CD4-positive, alpha-beta T cell treated with Interferon gamma for 1 hour (primary cell): ENCODE results near the gene NFIB.

Source experiments
- DNase-seq: peaks from one replicate; pipeline ENCODE4 v3.0.0-alpha.2; 2020

Gene NFIB

DNA sequence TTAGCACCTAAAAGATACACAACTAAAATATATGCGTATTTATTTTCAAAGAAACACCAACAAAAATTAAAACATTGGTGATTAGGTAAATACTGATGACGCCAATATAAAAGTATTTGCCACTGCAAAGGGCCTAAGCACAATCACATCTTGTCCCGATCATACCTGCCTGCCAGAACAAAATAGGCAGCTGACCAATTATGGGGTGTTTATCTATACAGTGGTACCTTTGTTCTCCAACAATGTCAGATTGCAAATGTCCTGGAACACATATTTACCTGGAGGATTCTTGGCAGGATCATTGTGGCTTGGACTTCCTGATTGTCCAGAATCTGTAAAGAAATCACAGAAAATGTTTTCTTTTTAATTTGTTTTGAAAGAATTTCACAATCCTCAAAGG lies 134.5 kb downstream of the NFIB start:
- DNase-seq: no peak

DNA sequence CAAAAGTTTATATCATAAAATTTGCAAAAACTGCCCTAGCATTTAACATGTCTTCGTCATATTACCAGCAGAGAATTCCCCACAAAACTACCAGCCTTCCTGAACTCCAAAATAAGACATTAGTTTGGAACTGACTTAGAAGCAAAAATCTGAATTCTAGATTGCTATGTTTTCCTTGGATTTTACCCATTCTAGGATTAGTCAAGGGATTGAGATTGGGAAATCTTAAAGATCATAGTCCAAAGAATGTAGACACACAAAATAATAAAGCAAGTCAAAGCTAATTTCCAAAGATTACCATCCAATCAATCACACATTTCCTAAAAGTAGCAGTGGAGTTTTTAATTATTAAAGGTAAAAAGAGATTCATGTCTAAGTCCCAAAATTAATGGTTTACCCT lies 138.2 kb downstream of the NFIB start:
- DNase-seq: no peak

DNA sequence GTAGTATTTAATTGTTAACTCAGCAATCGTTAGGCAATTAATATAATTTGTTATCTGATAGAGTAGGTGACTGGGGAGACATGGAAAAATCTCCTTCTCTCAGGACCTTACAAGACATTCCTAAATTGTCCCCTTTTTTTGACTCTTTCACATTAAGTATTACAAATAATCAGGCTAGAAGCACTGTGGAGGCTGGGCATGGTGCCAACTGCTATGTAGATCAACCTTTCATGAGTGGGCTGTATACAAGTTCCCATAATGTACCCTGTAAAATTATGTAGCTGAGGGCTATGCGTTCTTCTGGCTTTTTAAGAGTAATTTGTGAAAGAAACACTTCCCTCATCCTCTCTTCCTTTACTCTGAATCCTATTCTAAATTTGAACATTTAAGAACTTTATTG lies 140.2 kb downstream of the NFIB start:
- DNase-seq: no peak

DNA sequence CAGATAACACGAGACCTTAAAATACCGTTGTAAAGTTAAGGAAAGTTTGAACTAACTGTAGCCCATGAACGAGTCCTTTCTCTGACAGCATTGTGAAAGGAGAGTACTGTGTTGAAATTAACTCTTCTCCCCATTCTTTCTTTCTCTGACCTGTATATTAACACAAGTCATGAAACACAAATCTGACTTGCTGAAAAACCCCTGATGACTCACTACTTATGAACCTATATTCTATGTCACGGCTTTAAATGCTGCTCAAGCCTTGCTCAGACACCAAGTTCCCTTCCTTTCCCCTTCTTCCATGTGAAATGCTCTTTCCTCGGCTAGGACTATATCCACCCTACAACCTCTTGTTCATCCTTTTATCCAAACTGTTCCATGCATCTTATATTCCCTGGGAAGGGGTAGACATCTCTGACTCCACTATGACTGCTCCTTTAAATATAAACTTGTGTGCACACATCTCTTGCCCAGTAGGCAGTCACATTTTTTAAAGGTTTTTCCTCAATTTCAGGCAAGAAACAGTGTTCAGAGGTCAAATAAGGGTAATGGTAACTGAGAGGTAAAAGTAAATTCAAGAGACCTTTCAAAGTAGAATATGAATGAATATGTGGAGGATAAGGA lies 142.9 kb downstream of the NFIB start:
- no peak for DNase-seq

DNA sequence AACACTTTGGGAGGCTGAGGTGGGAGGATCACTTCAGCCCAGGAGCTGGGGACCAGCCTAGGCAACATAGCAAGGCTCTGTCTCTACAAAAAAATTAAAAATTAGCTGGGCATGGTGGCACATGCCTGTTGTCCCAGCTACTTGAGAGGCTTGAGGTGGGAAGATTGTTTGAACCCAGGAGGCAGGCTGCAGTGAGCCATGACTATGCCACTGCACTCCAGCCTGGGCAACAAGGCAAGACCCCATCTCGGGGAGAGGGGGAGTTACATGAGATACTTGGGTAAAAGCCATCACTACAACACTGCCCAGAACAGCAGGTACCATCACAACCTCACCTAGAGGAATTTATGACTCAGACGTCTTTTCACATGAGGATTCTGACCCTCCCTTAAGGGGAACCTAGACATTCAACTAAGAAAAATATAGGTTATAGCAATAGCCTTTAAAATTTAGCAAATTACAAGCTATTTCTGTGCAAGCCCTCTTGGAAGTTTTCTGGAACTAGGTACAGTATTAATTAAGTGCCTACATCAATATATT lies 143.5 kb downstream of the NFIB start:
- DNase-seq: no peak

DNA sequence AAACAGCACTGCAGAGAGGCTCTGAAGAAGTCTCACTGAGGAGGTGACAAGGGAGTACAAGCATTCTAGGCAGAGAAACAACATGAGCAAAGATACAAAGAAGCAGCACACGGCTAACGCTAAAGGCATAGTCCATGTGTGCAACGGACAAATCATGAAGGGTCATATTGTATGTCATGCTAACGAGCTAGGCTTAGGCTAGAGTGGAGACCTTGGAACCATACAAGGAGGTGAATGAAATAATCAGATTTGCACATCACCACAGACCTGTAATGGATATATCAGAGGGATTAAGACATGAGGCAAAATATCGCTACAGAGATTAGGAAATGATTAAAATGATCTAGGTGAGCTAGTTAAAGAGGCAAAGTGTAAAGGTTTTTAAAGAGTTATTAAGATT lies 145.6 kb downstream of the NFIB start:
- no peak for DNase-seq

DNA sequence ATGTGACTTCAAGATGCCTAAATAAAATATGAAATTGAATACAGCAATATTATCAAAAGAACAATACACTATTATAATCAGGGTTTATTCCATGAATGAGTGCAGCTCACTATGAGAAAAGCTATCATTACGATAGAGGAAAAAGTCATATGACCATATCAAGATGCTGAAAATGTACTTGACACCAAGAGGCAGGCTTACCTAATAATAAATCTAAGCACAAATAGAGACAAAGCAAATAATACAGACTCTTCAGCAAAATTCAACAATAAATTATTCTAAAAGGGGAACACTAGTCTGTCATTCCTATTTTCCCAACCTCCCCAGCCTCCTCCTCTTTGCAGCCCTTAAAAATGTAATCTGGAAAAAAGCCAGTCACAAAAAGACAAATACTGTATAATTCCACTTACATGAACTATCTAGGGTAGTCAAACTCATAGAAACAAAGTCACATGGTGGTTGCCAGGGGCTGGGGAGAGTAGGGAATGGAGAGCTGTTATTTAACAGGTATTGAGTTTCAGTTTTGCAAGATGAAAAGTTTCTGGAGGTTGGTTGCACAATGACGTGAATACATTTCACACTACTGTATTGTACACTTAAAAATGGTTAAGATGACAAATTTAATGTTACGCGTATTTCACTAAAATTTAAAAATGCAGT lies 148.4 kb downstream of the NFIB start:
- DNase-seq: no peak

DNA sequence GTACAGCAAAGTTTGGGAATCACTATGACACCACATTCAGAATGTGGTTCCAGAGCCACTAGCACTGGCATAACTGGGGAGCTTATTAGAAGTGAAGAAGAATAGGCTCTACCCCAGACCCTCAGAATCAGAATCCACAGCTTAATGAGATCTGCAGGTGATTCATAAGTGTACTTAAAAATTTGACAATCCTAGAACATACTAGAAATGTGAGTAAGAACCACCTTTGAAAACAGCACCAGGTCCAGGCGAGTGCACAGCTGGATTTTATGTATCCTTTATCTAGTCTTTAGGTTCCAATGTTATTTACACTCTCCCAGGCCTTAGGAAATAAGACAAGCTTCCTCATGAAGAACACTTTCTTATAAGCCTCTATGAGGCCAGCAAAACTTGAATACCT lies 149.0 kb downstream of the NFIB start:
- no peak for DNase-seq

DNA sequence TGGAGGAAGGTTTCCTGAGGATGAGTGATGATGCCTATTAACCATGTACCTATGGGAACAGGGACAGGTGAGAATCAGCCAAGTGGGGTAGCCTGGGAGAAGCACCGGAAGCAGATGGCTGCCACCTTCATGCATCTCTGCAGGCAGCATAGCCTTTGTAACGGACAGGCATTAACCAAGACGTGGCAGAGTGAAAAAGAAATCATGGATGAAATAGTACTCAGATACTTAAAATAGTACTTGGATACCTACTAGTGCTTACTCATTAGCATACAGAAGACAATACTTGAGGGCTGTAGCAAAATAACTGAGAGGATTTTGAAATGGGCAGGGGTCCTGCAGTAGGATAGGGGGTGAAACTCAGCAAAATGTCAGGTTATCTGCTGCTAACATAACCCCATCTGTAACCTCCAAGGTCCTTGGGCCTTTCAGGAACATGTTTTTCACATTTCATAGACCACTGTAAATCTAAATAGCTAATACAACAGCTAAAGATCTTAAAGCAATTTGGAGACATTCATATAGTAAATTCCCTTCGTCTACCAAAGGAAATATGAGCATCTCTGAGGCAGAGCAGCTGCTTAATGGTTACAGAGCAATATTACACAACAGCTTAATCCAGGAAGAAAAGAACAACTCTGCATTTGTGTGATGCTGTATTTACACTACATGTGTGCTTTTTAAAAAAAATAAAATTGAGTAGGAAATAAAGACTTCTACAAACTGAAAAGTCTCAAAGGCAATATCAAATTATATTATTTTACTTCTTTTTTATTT lies 154.3 kb downstream of the NFIB start:
- no peak for DNase-seq

DNA sequence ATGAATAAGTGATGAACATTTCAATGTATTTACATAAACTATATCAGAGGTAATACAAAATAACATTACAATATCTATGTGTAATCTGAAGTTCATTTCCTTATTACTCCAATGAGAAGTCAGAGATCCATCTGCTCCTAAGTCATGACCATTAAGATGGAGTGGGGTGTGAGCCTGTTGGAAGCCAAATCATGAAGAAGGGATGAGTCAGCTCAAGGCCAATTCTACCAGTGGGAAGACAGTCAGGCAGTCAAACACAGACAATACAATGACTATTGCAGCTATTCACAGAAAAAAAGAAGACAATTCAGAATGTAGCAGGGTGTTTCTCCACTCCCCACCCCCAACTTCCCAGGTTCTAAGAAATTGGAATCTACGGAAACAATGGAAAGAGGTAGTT lies 155.0 kb downstream of the NFIB start:
- DNase-seq: no peak

DNA sequence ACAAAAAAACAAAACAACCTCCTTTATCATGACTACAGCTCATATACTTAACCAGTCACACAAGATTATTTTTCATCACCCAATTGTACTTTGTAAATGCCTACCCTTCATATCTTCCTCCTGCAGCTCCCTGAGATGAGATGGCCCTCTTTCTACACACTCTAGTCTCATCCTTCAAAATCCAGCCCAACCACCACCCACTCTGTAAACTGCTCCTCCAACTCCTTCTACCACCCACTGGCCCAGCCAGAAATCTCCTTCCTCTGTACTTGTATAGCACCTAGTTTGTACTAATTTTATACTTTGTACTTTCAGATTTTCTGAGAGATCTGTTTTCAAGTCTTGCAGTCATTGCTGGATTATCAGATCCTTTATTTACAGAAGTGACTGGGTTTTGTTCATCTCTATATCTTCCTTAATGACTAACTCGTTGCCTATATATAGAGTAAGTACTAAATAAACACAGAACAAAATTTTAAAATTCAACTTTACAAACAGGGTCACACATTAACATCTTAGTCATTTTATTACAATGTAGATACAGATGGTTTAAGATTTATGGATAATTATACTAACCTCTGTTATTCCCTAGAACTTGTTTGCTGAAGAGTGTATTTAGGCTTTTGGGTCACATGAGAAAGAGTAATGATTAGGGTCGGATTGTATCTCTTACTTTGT lies 155.7 kb downstream of the NFIB start:
- no peak for DNase-seq

DNA sequence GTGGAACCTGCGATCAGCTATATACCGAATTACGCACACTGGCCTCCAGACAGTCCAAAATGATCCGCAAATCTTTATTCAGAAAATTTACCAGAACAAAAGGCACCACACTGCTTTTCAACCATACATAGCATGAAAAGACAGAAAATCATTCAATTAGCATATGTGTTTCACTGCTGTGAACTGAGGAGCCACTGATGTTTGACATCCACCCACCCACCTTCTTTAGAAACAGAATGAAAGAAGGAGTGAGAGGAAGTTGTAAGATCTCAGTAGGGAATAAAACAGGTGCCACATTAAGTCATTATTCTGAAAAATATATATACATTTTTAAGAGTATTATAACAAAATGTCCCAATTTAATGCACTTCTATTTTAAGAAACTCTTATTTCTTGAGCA lies 156.8 kb downstream of the NFIB start:
- DNase-seq: no peak

DNA sequence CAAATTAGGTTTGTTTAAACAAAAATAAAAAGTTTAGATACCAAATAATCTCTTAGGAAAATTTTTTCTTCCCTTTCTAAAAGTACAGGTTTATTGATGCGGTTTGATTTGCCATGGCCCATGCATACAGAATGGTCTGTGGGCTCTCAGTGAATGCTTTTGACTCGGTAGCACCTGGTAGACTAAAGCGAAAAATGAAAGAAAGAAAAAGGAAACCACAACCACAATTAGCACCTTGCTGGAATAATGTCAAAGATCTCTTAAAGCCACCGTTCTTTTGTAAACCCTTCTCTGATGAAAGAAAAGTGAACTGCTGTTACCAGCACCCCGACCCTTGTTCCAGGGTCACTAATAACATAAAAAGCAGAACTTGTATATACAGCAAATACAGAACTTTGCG lies 157.9 kb downstream of the NFIB start:
- no peak for DNase-seq

DNA sequence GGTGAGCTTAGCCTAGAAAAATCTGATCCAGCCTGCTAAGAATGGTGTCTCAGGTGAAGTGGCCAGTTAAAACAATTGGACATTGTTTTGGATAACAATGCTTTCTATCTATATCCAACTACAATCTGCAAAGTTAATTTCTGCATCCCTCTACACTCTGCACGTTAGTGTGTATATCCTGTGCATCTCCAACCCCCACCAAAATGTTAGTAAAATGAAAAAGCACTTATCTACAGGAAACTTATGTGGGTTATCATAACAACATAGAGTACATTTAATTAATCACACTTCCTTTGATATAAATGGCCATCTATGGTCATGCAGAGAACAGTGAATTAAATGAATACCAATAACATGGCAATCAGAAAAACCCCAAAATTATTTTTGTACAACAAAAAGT lies 158.7 kb downstream of the NFIB start:
- DNase-seq: no peak

DNA sequence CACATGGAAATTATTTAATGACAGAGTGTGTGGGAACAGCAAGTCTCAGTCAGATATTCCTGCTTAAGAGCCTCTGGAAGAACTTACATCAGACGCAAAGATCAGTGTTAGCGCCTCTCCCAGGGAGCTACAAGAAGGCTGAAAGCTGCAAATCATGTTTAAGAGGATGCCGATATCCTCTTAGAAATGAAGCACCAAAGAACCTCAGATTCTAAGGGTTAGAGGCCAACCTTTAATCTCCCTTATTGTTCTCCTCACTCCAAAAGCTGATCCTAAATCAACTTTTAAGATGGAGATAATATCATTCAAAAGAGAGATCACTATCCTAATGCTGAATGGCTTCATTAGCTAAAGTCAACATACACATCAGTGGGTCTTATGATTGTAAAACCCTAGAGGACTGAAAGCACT lies 160.6 kb downstream of the NFIB start:
- no peak for DNase-seq

DNA sequence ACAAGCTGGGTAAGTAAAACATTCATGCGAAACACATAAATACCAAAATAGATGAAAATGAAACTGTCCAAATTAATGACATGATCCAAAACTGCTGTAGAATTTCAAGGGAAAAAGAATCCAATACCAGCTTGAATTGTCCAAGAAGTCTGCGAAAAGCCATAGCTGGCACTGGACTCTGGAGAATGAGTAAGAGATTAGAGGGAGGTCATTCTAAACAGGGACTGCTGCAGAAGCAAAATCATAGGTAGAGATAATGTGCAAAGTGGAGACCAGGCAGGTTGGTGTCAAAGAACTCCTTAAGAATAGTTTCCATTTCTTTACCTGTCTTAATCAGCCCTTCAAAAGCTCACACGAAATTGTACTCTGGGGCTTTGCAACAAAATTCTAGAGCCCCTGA lies 162.5 kb downstream of the NFIB start:
- no peak for DNase-seq

DNA sequence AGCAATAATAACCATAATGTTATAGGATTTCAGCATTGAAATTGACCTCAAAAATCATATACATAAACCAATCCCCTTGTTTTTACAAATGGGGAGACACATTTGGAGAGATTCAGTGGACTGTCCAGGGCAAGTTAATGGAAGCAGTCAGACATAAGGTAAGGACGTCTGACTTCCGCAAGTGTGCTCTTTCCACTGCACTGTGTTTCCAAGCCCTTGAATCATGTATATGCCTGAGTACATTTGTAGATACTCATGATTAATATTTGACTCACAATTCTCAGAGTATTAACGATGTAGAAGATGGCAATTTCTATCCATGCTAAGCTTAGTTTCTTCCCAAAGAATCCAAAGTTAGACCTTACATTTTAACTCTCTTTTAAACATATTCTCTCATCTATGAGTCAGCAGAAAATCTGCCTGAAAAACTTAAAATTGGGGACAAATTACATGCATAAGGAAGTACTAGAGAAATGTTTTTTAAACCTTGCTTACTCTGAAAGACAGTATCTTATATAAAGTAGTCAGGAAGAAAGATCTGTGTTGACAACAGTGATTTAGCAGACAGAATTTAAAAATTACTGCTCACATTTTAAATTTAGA lies 165.3 kb downstream of the NFIB start:
- no peak for DNase-seq

DNA sequence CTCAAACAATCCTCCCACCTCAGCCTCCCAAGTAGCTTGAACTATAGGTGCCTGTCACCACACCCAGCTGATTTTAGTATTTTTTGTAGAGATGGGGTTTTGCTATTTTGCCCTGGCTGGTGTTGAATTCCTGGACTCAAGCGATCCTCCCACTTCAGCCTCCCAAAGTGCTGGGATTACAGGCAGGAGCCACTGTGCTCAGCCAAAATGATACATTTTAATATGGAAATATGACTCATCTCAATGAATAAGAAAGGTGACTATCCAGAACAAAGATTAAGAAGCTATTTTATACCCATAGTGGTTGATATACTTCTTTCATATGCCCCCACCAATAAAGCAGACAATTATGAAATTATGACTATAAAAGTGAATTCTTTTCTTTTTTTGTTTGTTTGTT lies 166.2 kb downstream of the NFIB start:
- DNase-seq: no peak

DNA sequence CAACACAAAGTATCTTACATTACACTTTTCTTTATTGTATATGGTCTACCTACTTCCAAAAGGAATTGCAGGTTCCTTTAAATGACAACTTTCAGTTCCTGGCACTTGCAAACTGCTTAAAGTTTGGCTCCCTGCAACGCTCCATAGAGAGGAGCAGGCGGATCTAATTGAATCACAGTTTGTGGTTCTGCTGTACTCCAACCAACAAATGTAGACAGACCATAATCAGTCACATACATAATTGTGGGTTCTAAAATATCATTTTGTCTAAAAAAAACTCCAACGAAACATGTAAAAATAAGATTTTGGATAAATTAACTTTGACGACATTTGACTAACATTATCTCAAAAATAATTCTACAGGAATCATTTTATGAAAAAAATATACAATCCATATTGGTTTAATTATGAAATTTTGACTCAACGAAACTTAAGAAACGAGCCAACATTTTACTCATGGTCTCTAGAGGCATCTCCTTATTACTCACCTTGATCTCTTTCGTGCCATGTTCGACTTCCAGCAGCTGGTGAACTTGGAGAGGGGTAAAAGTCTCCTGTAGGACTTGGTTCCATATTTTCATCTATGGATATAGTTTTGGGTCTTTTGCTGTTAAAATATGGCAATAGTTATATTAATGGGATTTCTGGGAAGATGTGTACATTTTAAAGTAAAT lies 167.6 kb downstream of the NFIB start:
- DNase-seq: no peak

DNA sequence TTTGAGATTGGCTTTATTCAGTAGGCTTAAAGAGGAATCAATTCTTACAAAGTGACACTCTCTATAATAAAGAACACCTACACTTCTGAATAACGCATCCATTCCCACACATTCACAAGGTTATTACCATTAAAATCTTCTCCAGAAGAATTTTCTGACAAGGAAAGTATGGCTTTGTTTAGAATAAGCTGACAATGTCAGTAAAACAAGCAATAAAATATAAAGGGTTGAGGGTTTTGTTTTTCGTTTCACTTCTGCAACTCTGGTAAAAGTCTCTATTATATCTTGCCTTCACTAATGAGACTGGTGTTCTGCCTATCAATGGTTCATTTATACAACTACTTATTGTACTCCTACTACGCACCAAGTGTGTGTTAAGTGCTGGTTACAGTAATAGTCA lies 169.7 kb downstream of the NFIB start:
- DNase-seq: no peak

DNA sequence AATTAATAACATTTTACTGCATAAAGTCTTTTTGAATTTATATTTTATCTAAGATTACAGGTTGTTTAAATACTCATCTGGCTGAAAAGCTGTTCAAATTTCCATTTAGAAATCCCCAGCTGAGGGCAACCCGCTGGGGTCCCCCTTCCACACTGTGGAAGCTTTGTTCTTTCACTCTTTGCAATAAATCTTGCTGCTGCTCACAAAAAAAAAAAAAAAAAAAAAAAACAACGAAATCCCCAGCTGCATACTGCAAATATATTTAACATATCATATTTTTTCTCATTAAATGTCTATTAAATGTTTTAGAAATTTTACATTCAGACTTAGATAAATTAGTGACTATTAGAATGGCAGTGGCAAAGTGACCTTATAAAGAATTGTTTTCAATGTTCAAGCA lies 172.2 kb downstream of the NFIB start:
- no peak for DNase-seq

DNA sequence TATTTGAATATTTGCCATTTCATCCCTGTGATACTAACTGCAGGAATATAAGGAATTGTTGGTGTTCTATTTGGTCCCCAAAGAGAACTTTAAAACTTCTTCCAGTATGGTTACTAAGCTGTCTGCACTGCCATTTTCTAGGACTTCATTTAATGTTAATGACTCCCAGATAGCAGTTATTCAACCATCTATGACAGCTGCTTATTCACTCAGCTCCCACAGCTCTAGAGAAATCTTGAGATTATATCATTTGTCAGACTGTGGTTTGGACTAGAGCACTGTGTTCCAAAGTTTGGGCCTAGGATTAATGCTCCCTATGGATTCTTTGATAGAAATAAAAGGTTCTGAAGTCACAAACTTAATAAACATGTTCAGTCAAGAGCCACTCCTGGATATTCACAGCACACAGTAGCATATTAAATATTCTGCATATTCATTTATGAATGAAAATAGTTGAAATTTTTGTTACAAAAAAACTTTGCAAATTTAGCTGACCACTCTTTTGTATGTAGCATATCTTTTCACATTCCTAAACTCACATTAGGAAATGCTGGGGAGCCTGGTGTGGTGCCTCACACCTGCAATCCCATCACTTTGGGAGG lies 173.7 kb downstream of the NFIB start:
- DNase-seq: no peak
